22Rv1 (cell line): ENCODE measurements around the gene RERGL.

Source experiments
- CTCF ChIP-seq: fragments of 450-650 bp; IDR thresholded peaks from 2 replicates; pipeline ENCODE4 v1.5.1; 2017; ENCODE audit warnings: mild to moderate bottlenecking
- ZFX ChIP-seq: fragments of 450-650 bp; IDR thresholded peaks from 2 replicates; pipeline ENCODE4 v1.6.1; 2017; ENCODE audit warnings: antibody characterized with exemption, borderline replicate concordance

- TF ChIP-seq CTCF (no peak), ZFX (no peak)
Measured at GRCh38 chr12:18068355-18068754, 21.6 kb downstream of the RERGL start.
